SW480 (cell line): ENCODE results near the gene MXD3.
"Not testable (repeated sequence)": the region's sequence is repeated elsewhere in the genome, so short reads cannot be mapped to it uniquely, and the experiment has no call there.

Experiments
- DNase-seq: peaks from one replicate; pipeline ENCODE4 v3.0.0-alpha.2; 2016; ENCODE audit warnings: low spot score

MXD3 gene

DNA sequence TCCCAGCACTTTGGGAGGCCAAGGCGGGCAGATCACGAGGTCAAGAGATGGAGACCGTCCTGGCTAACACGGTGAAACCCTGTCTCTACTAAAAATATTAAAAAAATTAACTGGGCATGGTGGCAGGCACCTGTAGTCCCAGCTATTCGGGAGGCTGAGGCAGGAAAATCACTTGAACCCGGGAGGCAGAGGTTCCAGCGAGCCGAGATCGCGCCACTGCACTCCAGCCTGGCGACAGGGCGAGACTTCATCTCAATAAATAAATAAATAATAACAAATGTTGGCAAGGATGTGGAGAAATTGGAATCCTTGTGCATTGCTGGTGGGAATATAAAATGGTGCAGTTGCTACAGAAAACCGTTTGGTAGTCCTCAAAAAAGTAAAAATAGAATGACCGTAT is 31.3 kb upstream of the MXD3 start:
- not testable (repeated sequence) for DNase-seq

GRCh38 chr5:177339107-177339638 is 27.5 kb upstream of the MXD3 start:
- no peak for DNase-seq

GRCh38 chr5:177338251-177339106 is 26.8 kb upstream of the MXD3 start:
- no peak for DNase-seq

- DNase-seq: no peak
Measured at GRCh38 chr5:177336603-177337494, 25.2 kb upstream of the MXD3 start.

DNA sequence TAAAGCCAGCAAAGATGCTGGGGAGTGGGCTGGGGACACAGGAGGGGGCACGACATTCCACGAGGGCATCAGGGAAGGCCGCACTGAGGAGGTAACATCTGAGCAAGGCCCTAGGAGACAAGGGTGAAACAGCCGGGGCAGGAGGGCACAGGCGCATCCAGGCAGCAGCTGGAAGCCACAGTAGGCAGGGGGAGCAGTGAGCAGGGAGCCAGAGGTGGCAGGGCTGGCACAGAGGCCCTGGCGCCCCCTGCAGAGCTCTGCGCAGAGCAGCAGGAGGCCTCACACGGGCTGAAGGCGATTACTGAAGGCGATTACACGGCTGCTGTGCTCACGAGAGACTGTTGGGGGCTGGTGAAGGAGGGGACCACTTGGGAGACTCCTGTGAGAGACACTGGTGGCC is 24.4 kb upstream of the MXD3 start:
- DNase-seq: peak; percentile 54

- DNase-seq: no peak
Measured at GRCh38 chr5:177335701-177336065, 24.0 kb upstream of the MXD3 start.

DNA sequence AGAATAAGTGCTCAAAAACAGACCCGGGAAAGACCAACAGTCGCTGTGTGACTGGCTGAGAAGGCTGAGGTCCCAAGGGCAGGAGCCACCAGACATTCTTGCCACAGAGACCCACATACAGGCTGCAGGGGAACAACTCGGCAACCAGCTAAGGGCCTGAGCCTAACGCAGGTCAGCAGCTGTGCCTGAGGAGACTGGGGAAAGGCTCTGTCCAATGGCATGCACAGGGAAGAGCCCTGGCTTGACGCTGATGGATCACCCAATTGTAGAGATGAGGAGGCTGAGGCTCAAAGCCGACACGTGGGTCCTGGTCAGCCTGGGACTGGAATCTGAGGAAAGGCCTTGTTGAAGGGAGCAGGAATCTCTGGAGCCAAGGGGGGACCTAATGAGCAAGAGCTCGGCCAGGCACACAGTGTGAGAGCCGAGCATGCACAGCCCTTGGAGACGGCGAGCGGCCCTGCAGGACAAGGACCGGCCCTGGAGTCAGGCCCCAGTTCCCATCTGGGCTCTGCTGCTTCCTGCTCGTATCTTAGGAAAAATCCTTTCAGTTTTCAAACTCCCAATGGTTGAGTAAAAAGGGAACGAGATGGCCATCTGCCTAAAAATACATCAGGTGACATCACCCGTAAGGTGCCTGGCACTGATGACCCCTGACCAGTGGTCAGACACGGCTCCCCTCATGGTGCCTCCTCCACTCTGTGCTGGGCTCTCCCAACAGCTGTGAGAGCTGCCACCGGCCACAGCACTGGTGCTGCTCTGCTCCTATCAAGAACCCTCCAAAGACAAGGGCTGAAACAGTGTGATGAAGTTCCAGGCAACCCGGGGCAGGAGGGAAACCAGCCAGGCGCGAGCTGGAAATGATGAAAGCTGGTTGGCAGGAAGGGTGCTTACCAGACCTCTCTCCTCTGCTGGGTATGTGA is 23.3 kb upstream of the MXD3 start:
- DNase-seq: no peak

DNA sequence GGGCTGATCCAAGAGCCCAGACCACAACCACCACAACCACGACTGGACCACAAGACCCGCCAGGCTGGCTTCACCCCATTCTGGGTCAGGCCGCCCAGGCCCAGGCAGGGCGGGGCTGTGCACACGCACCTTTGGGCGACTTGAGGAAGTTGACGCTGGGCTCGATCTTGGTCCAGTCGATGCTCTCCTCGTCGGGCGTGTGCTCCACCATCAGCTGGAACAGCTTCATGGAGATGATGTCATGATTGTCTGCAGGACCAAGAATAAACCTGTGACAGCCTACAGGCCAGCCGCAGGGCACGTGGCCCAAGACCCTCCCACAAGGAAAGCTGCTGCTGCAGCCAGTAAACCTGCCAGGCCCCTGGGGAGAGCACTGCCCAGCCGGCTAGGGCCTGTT is 22.5 kb upstream of the MXD3 start:
- DNase-seq: no peak

GRCh38 chr5:177333420-177334154 is 21.9 kb upstream of the MXD3 start:
- no peak for DNase-seq

DNA sequence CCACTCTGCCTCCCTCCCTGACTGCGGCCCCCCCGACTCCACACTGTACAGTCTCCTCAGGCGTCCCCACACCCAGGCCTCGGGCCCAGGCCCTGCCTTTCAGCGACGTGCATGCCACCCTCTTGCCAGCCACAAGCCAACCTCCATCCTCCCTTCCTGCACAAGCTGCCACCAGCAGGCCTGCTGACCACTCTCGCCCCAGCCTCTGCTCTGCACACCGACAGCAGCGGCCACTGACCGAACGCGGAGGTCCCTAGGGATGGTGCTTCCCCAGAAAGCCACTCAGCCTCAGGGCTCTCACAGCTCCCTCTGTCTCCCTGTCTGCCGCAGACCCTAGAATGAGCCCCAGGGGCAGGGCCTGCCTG is 21.2 kb upstream of the MXD3 start:
- no peak for DNase-seq

DNA sequence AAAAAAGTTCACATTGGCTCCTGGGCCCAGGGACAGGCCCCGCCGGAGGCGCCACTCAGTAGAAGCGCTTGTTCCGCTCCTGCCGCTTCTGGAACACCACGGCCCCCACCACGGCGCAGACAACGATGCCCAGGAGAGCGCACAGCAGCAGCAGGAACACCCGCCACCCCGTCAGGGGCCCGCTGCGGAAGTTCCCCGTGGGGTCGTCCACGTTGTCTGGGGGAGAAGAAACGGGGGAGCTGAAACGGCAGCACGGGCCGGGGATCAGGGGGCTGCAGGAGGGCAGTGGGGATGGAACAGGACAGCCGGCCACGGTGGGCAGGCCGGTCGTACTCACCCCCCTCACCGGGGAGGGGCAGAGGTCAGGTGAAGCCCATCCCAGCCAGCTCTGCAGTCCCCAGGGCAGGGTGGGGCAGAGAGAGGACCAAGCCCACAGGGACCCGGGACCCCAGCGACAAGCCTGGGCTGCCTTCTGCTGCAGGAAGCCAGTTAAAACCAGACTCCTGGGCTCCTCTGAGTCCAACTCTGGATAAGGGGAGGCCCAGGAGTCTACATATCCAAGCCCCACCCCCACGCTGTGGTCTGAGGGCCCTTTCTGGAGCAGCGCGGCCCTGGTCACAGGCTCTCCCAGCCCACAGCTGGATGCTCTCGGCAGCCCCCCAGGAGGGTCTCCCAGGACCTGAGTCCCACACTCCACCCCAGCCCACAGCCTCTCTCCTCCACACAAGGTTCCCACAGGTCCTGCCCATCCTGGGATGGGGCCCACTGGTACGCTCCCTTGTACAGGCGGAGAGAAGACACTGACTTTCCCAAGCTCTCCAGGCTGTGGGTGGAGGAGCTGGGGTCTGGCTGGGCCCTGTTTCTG is 20.6 kb upstream of the MXD3 start:
- DNase-seq: no peak

- DNase-seq: no peak
Measured at GRCh38 chr5:177330991-177331842, 19.5 kb upstream of the MXD3 start.

- DNase-seq: no peak
Measured at GRCh38 chr5:177329883-177330282, 18.2 kb upstream of the MXD3 start.

GRCh38 chr5:177328545-177329231 is 17.0 kb upstream of the MXD3 start:
- no peak for DNase-seq

GRCh38 chr5:177327539-177328522 is 16.1 kb upstream of the MXD3 start:
- peak; percentile 38 for DNase-seq

GRCh38 chr5:177325868-177326381 is 14.2 kb upstream of the MXD3 start:
- peak; percentile 43 for DNase-seq

DNA sequence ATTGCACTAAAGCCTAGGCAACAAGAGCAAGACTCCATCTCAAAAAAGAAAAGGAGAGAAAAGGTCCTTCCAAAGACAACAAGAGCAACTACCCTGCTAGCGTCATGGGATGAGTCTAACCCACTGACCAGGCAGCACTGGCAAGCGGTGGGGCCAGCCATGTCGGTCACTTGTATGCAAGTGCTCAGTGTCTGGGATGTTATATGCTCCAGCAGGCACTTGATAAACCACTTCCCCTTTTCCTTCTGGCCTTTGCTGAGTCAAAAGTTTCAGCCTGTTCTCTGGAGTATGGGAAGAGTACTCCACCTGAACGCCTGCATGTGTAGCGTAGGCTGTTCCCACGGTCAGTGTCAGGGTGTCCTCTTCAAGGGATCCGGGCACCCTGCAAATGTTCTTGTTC is 9.2 kb upstream of the MXD3 start:
- no peak for DNase-seq
